Stimulated activated CD8-positive, alpha-beta memory T cell treated with anti-CD3 and anti-CD28 coated beads, Interleukin-7, amount 100 ng/mL, for 4 hours (primary cell): ENCODE data around the gene STON2.

Experiments
- DNase-seq, 2 donors: peaks; one replicate each; pipeline ENCODE4 v3.0.0-alpha.2; 2020; ENCODE audit warnings: low read depth in 2 of 2

The STON2 gene

GRCh38 chr14:81302638-81303037, 97.5 kb downstream of the STON2 start:
- DNase-seq = no peak

GRCh38 chr14:81301813-81302212, 98.3 kb downstream of the STON2 start:
- no peak for DNase-seq

GRCh38 chr14:81301371-81301770, 98.8 kb downstream of the STON2 start:
- DNase-seq = no peak

- no peak for DNase-seq
Observed at GRCh38 chr14:81298911-81299310, 101.2 kb downstream of the STON2 start.

GRCh38 chr14:81298122-81298521, 102.0 kb downstream of the STON2 start:
- DNase-seq = no peak

GRCh38 chr14:81295958-81296923, 103.9 kb downstream of the STON2 start:
- no peak for DNase-seq

- DNase-seq = no peak
Observed at GRCh38 chr14:81289516-81289915, 110.6 kb downstream of the STON2 start.

- DNase-seq = no peak
Observed at GRCh38 chr14:81286574-81287370, 113.4 kb downstream of the STON2 start.

GRCh38 chr14:81285245-81285644, 114.9 kb downstream of the STON2 start:
- no peak for DNase-seq

GRCh38 chr14:81281332-81281731, 118.8 kb downstream of the STON2 start:
- DNase-seq = no peak

- DNase-seq = no peak
Observed at GRCh38 chr14:81280136-81280791, 119.9 kb downstream of the STON2 start.

GRCh38 chr14:81277096-81277495, 123.0 kb downstream of the STON2 start:
- DNase-seq = no peak

GRCh38 chr14:81276073-81277069, 123.8 kb downstream of the STON2 start:
- no peak for DNase-seq

GRCh38 chr14:81275305-81276072, 124.6 kb downstream of the STON2 start:
- no peak for DNase-seq

- no peak for DNase-seq
Observed at GRCh38 chr14:81273961-81274575, 126.1 kb downstream of the STON2 start.

GRCh38 chr14:81273521-81273920, 126.6 kb downstream of the STON2 start:
- no peak for DNase-seq

- no peak for DNase-seq
Observed at GRCh38 chr14:81272317-81272716, 127.8 kb downstream of the STON2 start.

- DNase-seq = no peak
Observed at GRCh38 chr14:81269979-81270375, 130.1 kb downstream of the STON2 start.

GRCh38 chr14:81269100-81269978, 130.8 kb downstream of the STON2 start:
- no peak for DNase-seq
